NCI-H2227 treated with DMSO at 0.1 percent for 48 hours (cell line): ENCODE measurements around the gene TMEM141.
"Not testable (repeated sequence)": the region's sequence is repeated elsewhere in the genome, so short reads cannot be mapped to it uniquely, and the experiment has no call there.

Source experiments
- DNase-seq: peaks from one replicate; lab custom pipeline; 2025; lab: John Stamatoyannopoulos, UW

Gene TMEM141

GRCh38 chr9:136794281-136794999, 3.3 kb downstream of the TMEM141 start:
- DNase-seq: no peak

- no peak for DNase-seq
These were observed 3.8 kb downstream of the TMEM141 start for GRCh38 chr9:136795000-136795348.

DNA sequence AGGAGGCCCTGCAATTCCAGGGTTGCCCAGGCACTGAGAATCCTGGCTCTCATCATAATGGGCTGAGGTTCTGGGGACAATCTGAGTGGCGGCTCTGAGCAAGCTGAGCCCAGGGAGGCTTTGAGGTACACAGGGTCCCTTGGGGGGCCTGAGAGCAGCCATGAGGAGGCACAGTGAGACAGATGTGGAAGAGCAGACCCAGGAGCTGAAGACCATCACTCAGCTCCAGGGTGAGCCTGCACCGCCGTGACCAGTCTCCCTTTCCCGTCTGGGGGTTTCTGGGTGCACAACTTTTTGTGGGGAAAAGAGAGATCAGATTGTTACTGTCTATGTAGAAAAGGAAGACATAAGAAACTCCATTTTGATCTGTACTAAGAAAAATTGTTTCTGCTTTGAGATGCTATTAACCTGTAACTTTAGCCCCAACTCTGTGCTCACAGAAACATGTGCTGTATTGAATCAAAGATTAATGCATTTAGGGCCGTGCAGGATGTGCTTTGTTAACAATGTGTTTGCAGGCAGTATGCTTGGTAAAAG, 5.2 kb downstream of the TMEM141 start, which contains the start of gene CCDC183:
Gene CCDC183 (plus strand): TSS at position 101 of the 537 bp plus-strand sequence. CDS start 60 bp downstream, at position 161.
- DNase-seq: no peak

- DNase-seq: not testable (repeated sequence)
These were observed 5.7 kb downstream of the TMEM141 start for GRCh38 chr9:136796775-136797347.

DNA sequence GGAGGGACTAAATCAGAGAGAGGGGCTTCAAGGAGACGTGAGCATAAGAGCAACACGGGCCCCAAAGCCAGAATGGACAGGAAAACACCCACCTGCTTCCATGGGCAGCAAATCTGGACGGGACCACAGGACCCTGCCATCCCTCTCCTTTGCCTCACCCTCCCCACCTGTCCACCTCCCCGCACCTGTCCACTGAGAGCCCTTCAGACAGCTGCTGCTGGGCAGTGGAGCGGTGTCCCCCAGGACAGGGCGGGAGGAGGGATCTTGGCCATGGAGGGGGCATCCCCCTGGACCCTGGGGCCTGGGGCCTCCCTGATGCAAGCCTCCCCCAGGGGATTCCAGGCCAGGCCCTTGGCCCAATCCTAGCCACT, 7.5 kb downstream of the TMEM141 start:
- no peak for DNase-seq

GRCh38 chr9:136799079-136799853, 8.1 kb downstream of the TMEM141 start:
- DNase-seq: no peak

- DNase-seq: peak; percentile 78
These were observed 8.9 kb downstream of the TMEM141 start for GRCh38 chr9:136799854-136800657.

GRCh38 chr9:136802321-136802720, 11.2 kb downstream of the TMEM141 start:
- no peak for DNase-seq

GRCh38 chr9:136803009-136803550, 11.9 kb downstream of the TMEM141 start:
- DNase-seq: not testable (repeated sequence)

- DNase-seq: no peak
These were observed 12.7 kb downstream of the TMEM141 start for GRCh38 chr9:136803551-136804508.

DNA sequence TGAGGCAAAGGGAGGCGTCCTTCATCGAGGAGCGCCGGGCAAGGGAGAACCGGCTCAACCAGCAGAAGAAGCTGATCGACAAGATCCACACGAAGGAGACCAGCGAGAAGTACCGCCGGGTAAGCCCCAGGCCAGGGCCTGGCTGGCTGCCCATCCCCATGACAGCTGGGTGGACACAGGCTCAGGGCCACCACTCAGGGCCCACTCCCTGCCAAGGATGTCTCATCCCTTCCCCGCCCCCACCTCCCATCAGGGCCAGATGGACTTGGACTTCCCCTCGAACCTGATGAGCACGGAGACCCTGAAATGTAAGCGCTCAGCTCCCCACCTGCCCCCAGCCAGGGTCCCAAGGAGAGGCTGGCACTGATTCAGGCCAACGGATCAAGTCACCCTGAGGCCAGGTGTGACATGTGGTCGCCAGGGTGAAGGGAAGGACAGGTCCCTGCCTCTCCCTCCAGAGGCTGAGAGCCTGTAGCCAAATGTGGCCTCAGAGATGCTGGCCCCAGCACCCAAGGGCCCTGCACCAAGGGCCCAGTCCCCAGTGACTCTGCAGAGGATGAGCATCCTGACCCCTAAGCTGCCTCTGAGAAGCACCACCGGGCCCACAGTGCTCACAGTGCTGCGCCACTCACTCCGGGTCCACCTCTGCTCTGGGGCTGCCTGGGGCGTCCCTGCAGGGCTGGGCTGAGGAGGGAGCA, 13.5 kb downstream of the TMEM141 start:
- DNase-seq: no peak

GRCh38 chr9:136805207-136805740, 14.1 kb downstream of the TMEM141 start:
- no peak for DNase-seq

- DNase-seq: no peak
These were observed 14.9 kb downstream of the TMEM141 start for GRCh38 chr9:136806067-136806466.

DNA sequence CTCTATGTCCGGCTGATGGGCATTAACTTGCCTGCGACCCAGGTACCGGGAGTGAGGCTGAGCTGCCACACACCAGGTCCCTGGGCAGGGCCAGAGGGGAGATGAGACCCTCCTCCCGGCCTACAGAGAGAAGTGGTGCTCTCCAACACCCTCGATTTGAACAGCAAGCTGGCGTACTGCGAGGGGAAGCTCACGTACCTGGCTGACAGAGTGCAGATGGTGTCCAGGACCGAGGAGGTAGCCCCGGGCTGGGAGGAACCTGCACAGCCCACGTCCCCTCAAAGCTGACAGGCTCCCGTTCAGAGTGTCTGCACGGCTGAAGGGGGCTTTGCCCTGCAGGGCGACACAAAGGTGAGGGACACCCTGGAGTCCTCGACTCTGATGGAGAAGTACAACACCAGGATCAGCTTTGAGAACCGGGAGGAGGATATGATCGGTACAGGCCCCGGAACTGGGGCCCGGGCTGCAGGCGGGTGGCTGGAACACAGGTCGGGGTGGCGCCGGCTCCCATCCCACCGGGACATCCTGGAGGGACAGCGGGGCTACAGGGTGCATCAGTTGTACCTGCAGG, 15.6 kb downstream of the TMEM141 start:
- DNase-seq: no peak

DNA sequence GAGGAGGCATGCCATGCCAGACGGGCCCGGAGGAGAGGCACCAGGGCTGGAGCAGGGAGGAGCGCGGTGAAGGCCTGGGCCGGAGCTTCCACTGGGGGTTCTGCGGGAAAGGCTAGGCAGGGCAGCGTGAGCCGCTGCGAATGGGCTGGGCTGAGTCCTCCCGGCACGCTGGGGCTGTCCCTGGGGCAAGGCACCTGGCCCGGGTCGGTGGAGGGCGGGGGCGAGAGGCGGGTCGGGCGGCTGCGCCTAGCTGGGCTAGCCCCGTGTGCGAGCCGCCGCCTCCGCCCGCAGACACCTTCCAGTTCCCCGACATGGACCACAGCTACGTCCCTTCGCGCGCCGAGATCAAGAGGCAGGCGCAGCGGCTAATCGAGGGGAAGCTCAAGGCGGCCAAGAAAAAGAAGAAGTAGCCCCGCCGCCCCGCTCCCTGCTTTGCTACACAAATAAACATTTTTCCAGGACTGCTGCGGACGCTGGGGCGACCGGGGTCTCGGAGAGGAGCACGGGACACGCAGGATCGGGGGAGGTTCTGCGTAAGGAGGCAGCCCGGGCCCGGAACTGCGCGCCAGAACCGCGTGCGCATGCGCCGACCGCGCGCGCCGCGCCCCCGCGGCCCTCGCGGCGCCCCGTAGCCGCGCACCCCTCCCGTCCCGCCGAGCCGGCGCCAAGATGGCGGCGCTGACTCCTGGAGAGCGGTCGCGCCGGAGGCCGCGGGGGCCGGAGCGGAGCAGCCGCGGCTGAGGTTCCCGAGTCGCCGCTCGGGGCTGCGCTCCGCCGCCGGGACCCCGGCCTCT, 16.3 kb downstream of the TMEM141 start, which contains the start of gene RABL6:
Gene RABL6 (plus strand): TSS at position 668 of the 794 bp plus-strand sequence. CDS start 249 bp downstream, outside the sequence.
- DNase-seq: peak; percentile 37

- no peak for DNase-seq
These were observed 17.1 kb downstream of the TMEM141 start for GRCh38 chr9:136808075-136808805.

DNA sequence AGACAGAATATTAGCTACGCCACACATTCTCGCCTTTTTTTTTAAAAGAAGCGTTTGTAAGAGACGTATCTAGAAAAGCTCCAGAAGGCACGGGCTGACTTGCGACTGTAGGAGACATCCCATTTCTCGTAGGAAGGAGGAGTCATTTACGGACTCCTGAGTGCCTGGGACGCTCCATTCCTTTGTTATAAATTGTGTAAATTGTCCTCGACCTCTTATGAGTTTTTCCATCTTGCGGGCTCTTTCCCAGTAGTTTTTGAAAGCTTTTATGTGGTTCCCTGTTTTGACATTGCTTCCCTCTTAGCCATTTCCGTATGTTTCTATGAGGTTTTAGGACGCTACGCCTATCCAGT, 17.6 kb downstream of the TMEM141 start:
- peak; percentile 9 for DNase-seq
